ENCODE results near the gene ZWINT. TPM values are rescaled to one million over a fixed set of nuclear protein-coding genes. Genes with fewer than 3 reads are reported as not detected.

ZWINT gene
- total RNA-seq, 1 experiment from 2014 or later, result 219 TPM

DNA sequence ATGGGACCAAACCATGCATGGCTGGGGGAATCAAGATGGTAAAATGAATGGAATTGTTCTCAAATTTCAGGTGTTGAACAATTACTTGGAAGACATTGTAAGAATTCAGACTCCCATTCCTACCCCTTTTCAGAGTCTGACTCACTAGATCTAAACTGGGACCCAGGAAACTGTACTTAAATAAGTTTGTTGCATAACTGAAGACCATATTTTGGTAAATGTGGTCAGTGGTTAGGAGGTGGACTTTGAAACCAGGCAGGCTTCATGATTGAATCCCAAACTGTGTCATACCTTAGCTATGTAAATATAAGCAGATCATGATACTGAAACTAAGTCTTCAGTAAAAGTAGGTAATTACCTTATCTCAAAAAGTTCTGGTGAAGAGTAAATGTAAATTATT lies 41.7 kb downstream of the ZWINT start:
- no peak overlapping the region for H3K4me3 ChIP-seq
- no peaks in the 10 kb centered on the region for H3K36me3 ChIP-seq
- H3K27ac ChIP-seq, result no peak overlapping the region
- H3K27me3 ChIP-seq (replicated peaks), result no peaks in the 10 kb centered on the region
- peaks cover 4% of the 10 kb centered on the region; the same call in 1 of the 2 replicates for H3K4me1 ChIP-seq (replicated peaks)
- no peaks in the 10 kb centered on the region for H3K9me3 ChIP-seq (replicated peaks)
- DNase-seq (ENCODE audit: low read depth in 1 of 2, low spot score in 2 of 2), result peak in 1 of 2 experiments; percentile 2

DNA sequence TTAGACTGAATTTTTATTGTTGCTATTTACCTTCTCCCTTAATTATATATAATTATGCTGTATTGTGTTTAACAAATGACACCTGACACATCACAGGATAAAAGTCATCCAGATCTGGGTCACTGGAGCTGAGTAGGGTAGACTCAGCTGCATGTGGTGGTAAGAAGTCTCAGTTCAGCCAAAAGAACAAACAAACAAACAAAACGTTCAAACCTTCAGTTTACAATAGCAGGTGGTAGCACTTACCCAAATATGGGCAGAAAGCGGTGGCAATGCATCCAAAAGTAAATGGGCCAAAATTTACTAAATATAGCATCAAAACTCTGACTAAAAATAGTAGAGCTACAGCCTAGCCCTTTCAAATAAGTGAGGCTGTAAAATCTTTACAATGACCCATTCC lies 42.2 kb downstream of the ZWINT start:
- Histone ChIP-seq H3K9me3 (replicated peaks) (no peaks in the 10 kb centered on the region), H3K36me3 (no peaks in the 10 kb centered on the region), H3K27ac (no peak overlapping the region), H3K4me1 (replicated peaks) (peaks cover 4% of the 10 kb centered on the region; the same call in 1 of the 2 replicates), H3K27me3 (replicated peaks) (no peaks in the 10 kb centered on the region), H3K4me3 (no peak overlapping the region)
- DNase-seq (ENCODE audit: low read depth in 1 of 2, low spot score in 2 of 2), result no peak

DNA sequence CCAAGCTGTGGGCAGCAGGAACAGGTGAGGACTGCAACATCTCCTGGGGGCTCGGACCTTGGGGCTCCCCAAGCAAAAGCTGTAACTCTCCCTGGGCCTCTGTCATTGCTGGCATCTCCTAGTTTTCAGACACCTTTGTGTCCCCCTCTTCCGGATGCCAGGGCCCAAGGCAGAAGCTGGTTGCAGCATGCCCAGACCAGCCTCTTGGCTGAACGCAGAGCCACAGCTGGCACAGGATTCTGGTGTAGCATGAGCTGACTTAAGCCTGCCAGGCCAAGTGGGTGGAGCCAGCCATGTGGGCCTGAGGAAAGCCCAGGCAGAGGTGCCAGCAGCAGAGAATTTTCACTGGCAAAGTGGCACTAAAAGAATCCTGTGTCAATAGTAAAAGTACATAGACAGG lies 43.5 kb downstream of the ZWINT start:
- no peaks in the 10 kb centered on the region for H3K9me3 ChIP-seq (replicated peaks)
- H3K4me3 ChIP-seq, result no peak overlapping the region
- H3K36me3 ChIP-seq, result no peaks in the 10 kb centered on the region
- H3K27ac ChIP-seq, result no peak overlapping the region
- H3K27me3 ChIP-seq (replicated peaks), result no peaks in the 10 kb centered on the region
- peaks cover 4% of the 10 kb centered on the region; the same call in 1 of the 2 replicates for H3K4me1 ChIP-seq (replicated peaks)
- DNase-seq (ENCODE audit: low read depth in 1 of 2, low spot score in 2 of 2), result no peak

DNA sequence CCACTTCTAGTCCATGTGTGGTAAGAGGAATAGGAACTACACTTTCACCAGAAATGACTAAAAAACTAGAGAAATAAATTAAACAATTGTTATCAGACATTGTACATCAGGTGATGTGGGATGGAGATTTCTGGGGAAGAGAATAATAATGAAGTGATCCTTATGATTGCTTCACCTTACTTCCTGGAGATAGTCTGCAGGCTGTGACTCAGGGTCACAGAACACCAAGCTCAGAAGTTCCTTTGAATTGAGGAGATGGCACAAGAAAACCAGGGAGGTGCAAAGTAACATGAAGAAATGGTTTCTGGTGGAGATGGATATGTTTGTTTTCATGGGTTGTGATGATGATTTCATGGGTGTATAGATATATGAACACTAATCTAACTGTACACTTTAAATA lies 44.5 kb downstream of the ZWINT start:
- DNase-seq (ENCODE audit: low read depth in 1 of 2, low spot score in 2 of 2), result no peak
- Histone ChIP-seq H3K27ac (no peak overlapping the region), H3K27me3 (replicated peaks) (no peaks in the 10 kb centered on the region), H3K36me3 (no peaks in the 10 kb centered on the region), H3K4me3 (no peak overlapping the region), H3K4me1 (replicated peaks) (peaks cover 4% of the 10 kb centered on the region; the same call in 1 of the 2 replicates), H3K9me3 (replicated peaks) (no peaks in the 10 kb centered on the region)
